LNCaP clone FGC (cell line): ENCODE measurements around the gene SPARCL1.

Experiments used
- DNase-seq: peaks from one replicate; pipeline ENCODE4 v3.0.0-alpha.2; 2011; ENCODE audit warnings: low read depth
- H3K4me3 ChIP-seq: 2 replicates; pipeline ENCODE4 v1.5.1; 2011; ENCODE audit warnings: mild to moderate bottlenecking, low read depth, low read length, control low read depth
- TF ChIP-seq, protein P1 (sequence below): IDR thresholded peaks from 2 replicates; pipeline ENCODE4 v1.5.1; 2012; ENCODE audit warnings: mild to moderate bottlenecking; ENCODE audit not compliant: control insufficient read depth, insufficient read depth; ENCODE audit errors: extremely low read depth

The SPARCL1 gene

DNA sequence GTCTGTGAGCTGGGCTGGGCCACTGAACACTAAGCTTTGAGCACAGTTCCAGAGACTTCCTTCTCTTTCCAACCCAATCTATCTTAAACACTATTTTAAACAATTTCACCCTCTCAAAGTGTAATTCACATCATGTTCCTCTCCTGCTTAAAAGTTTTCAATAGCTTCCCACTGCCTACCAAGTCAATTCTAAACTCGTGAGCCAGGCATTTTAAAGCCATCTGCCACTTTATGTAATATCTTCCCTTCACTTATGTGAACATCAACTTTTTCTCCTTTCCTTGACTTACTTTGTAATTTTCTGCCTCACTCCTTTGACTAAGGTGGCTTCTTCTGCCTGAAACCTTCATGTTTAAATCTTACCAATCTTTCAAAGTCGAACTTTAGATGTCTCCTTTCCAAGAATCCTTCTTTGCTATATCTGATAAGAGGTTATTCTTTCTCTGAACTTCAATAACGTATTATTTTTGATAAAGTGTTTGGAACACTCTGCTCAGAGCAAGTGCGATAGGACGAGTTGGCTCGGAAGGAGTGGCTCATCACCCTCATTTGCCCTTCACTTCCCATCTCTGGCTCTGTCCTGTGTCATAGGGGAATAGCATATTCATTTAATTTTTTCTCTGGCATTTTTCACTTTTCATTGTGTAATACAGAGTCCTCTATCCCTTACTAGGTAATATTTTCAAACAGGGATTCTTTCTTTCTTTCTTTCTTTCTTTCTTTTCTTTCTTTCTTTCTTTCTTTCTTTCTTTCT is 13.0 kb upstream of the SPARCL1 start:
- TF ChIP-seq, protein P1, sequence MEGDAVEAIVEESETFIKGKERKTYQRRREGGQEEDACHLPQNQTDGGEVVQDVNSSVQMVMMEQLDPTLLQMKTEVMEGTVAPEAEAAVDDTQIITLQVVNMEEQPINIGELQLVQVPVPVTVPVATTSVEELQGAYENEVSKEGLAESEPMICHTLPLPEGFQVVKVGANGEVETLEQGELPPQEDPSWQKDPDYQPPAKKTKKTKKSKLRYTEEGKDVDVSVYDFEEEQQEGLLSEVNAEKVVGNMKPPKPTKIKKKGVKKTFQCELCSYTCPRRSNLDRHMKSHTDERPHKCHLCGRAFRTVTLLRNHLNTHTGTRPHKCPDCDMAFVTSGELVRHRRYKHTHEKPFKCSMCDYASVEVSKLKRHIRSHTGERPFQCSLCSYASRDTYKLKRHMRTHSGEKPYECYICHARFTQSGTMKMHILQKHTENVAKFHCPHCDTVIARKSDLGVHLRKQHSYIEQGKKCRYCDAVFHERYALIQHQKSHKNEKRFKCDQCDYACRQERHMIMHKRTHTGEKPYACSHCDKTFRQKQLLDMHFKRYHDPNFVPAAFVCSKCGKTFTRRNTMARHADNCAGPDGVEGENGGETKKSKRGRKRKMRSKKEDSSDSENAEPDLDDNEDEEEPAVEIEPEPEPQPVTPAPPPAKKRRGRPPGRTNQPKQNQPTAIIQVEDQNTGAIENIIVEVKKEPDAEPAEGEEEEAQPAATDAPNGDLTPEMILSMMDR = no peak
- no peak overlapping the region for H3K4me3 ChIP-seq
- no peak for DNase-seq

DNA sequence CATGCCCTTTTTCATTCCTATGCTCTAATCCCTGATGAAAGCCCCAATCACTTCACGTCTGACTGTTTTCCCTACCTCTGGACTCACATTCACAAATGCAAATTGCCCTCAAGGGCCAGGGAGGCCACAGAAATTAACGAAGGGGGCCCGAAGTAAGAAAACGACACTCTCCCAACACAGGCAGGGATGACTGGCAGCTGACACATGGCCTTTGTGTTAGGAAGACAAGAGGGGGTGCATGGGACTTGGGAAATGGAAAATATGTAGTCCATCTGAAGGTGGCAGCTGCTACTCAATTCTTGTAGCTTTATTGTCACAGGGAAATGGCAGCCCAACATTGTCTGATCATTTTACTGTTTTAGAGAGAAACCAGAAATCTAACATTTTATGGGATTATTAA is 12.3 kb upstream of the SPARCL1 start:
- no peak for DNase-seq
- no peak overlapping the region for H3K4me3 ChIP-seq
- TF ChIP-seq, protein P1 = no peak

DNA sequence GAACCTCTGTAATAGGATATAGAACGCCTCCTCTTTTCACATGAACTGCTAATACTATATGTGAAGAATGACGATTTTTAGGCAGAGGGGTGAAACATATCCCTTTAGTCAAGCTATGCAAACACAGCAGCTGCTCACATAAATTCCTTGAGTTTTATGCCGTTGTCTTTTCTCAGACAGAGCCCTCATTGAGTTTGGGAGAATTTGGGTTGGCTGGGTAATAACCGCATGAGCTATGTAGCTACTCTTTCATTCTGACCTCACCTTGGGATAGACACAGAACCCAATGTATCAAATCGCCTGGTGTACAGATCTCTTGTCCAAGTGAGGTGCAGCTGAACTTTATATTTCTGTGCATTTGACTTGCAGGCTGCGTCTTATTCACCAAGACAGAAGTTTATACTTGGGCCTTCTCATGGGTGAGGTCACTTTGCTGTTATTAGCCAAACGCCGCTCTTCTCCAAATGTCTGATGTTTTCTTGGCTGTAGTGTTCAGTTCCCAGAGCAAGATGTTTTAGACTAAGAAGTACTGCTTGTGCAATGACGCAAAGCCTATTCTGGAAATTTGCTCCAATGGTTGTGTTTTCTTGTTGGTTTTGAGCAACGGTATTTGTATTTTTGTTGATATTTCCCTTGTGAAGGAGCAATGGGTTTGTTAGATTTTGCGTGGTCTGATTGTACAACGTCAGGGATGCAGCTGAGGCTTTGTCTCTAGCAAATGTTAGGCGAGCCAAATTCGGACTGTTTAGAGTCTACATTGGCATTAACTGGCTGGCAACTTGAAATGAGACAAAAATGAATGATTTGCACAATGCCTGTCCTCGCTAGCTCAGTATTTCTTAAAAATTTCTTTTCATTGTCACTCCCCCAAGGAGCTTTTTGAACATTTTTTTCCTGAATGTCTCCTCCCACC is 11.2 kb upstream of the SPARCL1 start:
- no peak overlapping the region for H3K4me3 ChIP-seq
- TF ChIP-seq, protein P1 = no peak
- DNase-seq = no peak

DNA sequence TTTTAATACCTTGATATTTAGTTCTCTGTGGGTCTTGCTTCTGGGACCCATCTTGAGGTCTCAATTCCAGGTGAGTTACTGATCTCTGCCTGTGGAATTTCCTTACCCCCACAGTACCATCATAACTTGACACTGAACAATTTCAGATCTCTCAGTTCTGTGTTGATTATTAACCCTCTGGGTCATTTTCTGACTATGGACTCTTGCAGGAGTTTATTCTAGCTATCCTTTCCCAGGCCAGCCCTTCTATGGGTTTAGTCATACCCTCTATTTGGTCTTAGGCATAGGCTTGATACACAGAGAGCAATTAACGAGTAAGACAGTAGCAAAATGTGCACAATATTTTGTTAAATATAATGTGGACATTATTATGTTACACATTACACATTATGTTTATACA is 3.7 kb upstream of the SPARCL1 start:
- H3K4me3 ChIP-seq = no peak overlapping the region
- no peak for DNase-seq
- TF ChIP-seq, protein P1 = no peak

DNA sequence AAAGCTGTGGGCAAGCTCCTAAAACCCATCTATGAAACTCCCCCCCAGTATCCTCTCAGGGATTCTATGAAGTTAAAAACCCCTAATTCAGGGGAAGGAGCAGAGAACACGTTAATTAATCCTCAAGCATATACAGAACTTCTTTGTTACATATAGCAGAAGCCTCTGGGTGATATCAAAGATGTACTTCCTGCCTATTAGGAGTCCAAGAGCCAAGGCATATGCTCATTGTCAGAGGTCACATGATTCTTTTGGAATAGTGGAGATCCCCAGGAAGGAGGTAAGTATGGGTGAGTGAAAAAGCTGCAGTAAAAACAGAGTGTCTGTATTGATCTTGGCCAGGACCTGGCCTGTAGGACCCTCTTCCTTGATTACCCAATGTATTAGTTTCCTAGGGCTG is 2.9 kb upstream of the SPARCL1 start:
- H3K4me3 ChIP-seq = no peak overlapping the region
- no peak for DNase-seq
- TF ChIP-seq, protein P1 = no peak

DNA sequence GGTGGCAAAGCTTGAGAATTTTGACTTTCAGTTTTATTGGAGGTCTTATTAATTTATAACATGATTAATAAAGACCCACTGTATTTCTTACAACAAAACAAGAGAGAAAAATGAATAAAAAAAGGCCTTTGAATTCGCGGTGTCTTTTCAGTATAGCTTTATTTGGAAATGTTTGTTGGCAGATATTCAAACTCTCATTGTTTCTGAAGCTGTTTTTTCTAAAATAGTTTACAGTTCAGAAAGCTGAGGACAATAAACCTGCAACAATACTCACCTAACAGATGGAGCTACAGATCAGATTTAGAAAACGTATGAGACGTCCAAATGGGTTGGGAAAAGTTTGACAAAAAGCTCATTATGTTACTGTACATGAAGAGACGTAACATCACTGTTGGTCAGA is 2.4 kb upstream of the SPARCL1 start:
- TF ChIP-seq, protein P1 = no peak
- H3K4me3 ChIP-seq = no peak overlapping the region
- no peak for DNase-seq
